Stimulated activated CD4-positive, alpha-beta T cell treated with anti-CD3 and anti-CD28 coated beads, Interleukin-1b, Interleukin-23, amount 100 ng/mL, for 48 hours (primary cell): ENCODE measurements around the gene ZFHX3.

Experiments used
- DNase-seq: peaks from one replicate; pipeline ENCODE4 v3.0.0-alpha.2; 2020

The ZFHX3 gene

DNA sequence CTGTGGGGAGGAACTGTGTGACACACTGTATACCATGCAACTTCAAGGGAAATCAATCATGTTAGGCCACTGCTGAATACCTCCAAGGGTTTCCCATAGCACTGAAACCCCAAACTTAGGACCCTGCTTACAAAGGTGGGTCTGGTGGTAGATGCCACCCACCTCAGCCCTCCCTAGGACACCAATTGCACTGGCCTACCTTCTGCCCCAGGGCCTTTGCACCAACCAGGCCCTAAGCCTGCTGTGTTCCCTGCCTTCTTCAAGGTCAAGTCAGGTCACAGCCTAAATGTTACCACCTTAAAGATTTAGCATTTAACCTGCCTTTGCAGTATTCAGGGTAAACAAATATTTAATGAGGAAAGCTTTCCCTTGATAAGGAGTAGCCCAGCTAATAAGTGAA, 185.8 kb downstream of the ZFHX3 start:
- no peak for DNase-seq

DNA sequence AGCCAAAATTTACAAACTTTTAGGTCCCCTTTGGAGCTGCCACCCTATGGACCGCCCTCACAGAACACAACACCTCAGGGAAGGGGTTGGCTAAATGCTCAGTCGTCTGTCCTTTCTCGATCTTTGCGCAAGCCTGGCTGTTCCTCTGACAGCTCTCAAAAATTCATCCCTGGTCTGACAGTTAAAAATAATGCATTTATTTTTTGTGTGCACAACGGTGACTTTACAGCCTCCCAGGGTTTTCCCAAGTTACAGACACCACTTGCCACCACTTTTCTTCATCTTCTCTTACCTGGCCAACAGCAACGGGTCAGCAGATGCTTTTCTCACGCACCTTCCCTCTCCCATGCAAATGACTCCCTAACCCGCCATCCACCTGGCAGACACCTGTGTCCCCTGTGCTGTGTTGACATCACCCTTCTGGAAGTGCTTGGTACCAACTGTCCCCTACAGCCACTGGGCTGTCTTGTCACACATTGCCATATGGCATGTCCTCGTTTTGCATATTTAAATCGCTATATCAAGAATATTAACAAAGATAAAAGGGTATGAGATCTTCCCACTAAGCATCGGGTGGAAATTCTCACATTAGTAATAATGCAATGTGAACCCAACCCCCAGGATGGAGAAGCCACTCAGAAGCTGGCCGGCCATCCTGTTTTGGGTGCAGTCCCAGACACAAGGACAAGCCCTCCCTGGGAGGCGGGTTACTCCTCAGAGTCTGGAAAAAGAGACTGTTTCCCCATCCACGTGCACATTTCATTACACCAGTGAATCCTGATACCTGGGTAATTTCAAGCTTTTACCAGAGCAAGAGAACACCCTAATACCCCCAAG, 187.0 kb downstream of the ZFHX3 start:
- DNase-seq, result no peak

DNA sequence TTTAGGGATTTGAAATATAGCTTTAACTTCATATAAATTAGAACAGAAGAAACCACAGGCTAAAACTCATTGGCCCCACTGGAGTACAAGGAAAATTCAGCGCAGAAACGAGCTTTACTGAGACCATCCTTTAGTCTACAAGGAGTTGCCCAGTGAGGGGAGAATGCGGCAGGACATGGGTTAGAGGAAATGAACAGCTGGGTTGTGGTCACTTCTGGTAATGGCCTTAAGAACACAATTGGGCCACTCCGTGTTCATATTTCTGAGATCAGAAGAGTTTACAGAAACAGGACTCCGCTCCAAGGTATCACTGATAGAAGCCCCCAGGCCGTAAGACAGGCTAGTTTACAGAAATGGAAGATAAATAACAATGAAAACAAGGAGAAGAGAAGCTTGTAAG, 188.3 kb downstream of the ZFHX3 start:
- no peak for DNase-seq

DNA sequence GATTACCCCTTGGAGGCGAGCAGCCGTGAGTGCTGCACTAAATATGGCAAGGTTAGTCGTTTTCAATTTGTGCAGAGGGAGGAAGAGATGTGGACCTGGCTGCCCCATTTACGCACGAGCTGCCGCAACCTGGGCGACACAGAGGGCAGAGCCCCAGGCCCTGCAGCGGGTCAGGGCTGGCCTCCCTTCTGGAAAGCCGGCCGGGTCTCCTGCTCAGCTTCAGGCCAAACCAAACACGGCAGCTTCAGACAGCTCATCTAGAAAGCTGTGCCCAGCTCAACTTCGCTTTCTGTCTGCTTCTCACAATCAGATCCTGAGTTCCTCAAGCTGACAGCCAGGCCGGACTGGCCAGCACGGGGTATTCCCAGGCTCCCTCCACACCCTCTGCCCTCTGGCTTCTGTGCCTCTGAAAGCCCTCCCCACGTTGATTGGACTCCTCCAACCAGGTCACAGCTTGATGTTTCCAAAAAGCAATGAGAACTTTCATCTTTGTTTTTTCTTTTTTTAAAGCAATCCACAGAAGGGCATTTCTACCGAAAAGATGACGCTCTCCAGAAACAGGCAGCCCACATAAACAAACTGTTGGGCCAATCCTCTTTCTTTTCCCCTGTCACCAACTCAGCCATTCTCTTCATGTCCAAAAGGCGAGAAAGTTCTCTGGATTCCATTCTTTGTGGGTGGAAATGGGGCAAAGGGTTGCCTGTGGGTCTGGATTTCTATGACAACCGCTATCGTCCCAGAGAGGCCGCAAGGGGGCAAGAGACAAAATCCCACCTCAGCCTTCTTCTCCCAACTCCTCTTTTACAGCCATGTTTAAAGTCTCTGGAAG, 189.0 kb downstream of the ZFHX3 start:
- DNase-seq, result no peak

DNA sequence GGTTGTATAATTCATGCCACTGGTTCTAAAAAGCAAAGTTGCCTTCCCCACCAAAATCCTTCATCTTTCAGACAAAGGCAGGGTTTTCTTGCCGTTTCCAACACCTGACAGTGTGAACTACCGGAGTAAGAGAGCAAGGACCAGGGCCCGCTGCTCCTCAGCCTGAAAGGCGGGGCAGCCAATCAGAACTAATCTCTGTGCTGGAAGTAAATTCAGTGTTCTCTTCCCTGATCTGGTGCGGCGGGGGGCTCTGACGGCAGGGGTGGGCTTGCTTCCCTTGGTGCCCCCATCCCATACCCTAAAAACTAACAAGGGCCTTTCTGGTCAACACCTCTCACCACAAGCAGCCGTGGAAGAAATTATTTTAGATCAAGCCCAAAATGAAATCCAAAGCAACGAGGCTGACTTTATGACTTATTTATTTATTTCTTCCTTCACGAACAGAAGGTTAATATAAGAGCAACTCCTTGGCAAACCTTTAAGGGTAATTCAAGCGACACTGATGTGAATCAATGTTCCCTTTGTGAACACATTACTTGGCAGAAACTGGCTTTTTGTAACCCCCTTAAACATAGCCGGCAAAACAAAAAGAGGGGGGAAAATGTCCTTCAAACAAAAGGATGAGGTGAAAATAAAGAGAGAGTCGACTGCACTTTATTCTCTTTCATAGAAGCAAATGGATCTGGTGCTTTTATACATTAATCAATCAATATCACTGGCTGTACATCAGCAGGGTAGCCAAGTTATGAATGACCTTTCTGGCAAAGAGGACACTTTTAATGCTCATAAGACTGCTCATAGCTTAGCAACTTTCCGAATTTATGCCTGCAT, 189.9 kb downstream of the ZFHX3 start:
- no peak for DNase-seq

DNA sequence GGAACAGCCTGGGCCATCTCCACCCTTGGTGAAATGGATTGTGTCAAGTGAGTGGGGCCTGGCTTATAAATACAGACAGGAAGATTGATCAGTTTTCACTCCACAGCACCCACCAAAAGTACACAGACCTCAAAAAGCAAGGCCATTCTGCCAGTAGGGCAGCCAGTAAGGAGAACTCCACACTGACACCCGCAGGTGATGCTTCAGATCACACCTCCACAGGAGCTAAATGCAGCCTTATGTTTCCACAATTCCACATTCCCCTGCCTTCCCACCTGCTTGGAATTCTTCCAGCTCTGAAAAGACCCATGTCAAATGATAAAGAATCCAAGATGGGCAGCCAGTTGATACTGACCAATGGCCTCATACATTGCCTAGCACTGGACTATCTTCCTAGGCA, 191.1 kb downstream of the ZFHX3 start:
- no peak for DNase-seq

DNA sequence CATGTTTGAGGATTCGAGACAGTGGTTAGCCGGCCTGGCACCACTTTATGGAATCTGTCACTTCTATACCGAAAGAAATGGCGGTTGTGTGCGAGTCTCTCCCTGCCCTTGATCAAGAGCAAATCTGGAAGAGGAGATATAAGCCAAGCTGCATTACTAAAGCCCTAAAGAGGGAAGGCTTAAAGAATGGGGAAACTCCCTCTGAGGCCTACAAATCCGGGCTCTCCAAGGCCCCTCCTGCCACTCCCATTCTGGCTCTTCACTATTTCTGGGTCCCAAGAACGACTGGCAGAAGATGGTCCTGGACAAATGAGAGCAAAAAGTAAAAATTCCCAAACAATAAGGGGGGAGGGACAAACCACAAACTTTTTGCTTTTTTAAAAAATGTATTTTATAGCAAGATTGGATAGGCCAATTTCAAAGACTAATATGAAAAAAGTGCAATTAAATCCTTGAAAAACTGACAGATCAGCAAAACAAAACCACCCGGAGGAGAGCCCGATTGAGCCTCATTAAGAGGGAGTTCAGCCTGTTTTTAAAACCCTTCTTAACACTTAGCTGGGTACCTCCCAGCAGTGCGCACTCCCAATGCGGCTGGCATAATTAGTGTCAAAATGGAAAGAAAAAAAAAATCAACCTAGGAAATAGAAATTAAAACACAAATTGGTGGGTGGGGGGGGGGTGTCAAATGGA, 193.5 kb downstream of the ZFHX3 start:
- DNase-seq, result no peak

DNA sequence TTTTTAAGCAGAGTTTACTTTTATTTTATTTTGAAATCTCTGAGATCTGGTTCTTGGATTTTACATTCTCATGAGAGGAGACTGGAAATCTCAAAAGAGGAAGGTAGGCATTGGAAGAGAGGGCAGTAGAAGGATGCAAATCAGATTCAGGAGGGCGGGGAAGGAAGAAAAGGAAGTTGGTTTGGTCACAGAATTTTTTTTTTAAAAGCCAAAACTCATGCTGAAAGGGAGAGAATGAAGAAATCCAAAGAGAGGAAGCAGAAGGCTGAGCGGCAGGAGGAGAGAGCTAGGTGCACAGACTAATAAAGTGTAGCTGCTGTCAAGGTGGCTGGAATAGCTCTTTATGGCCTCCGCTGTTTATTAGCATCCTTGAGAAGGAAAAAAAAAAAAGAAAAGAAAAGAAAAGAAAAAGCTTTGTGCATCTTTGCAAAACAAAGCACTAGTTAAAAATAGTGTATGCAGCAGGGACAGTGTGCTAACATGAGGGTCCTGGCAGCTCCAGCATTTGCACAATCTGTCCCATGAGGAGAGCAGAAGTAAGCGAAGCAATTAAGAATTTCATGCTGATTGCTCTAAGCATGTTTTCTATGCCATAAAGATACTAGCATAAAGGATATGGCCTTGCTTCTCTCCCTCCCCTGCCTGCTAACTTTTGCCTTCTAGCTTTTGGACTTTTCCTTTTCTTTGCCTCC, 194.2 kb downstream of the ZFHX3 start:
- no peak for DNase-seq

DNA sequence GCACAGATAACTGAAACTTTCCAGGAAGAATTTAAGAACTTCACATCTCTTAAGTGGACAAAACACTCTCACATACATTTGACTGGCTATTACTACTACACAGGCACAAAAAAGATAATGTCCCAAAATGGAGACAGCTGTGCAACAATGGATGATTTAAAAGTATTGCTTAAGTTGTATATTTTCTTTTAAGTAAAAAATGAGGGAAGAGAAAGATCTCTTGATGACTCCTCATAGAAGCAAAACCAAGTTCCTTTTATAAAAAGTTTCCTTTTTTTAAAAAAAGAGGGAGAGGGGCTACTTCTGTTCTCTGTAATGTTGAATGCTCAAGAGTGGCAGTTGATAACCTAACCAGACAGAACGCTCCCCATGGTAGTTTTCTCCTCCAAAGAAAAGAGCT, 195.5 kb downstream of the ZFHX3 start:
- no peak for DNase-seq

DNA sequence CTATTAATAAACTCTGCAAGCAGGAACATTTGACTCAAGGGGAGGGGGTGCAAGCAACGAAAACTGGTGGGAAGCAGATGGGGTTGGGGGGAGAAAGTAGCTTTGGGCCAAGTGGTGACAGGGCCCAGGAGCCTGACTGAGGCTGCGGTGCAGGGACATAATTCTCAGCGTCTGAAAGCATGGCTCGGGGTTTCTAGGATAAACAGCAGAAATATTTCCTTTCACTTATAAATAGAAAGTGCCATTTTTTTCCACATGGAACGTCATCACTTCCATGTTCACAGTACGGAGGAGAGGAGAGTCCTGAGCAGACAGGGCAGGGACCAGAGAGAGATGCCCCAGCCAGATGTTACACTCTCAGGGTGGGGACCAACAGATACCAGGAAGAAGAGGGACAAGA, 197.1 kb downstream of the ZFHX3 start:
- no peak for DNase-seq

DNA sequence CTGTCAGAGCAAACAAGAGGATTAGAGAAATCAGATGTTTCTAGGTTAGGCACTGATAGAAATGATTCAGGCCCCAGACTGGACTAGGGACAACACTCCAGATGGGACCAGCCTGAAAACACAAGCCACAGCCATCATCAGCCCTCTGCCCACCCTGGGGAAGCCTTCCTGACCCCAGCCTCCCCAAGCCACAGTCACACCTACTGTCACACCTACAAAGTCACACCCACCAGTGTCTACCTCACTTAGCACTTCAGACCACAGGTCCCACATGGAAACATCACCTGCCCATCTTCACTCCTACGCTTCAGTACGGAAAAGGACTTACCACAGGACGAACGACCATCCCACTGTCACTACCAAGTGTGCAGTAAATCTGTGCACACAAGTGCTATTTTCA, 197.9 kb downstream of the ZFHX3 start:
- no peak for DNase-seq

DNA sequence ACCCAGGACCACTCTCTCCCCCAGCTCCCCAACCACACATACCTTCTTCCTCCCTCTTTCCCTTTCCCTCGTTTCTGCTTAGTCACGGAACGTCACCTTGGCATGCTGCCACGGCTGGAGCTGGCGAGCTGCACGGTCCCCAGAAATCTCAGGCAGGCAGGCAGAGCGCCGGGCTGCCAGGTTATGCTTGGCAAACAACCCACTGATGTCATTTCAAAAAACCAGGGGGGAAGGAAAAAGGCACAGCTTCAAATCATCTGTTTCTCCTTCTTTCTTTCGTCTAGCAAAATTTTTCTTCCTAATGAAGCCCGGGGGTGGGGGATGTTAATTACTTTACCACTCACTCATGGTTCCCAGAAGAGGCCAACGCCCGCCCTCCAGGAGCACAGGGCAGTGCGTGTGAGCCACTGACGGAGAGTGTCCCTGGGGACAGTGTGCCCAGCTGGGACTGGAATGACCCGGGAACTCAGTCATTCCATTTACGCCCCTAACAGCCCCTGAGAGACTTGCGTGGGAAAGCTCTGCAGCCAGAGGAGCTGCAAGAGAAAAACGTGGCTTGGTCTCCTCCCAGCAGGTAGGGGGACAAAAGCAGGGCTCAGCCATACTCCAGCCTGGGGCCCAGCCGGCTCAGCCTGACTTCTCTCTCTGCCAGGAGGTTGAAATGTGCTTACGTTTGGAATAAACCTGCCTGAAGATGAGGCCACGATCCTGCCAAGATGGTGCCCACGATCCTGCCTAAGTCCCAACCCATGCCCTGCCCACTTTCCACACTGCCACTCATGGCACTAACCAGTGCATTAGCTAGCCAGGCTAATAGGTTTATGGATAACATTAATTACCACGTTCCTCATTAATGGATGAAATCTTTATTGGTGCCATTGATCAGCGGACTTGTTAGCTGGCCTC, 198.9 kb downstream of the ZFHX3 start:
- DNase-seq, result no peak

DNA sequence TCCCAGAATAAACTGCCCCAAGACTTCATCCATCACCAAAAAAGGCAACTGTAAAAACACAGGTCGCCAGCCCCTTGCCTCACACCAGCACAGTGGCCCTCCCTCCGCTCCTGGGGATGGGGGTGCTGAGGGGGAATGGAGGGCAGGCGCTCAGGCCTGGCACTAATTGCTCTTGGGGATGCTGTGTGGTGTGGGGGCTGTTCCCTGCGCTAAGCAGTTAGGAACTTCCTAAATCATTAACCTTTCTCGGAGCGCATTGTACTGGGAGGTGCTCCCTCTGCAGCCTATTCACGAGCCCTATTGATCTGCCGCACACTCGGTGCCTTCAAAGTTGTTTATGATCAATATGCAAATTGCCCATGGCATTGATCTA, 199.9 kb downstream of the ZFHX3 start:
- no peak for DNase-seq

DNA sequence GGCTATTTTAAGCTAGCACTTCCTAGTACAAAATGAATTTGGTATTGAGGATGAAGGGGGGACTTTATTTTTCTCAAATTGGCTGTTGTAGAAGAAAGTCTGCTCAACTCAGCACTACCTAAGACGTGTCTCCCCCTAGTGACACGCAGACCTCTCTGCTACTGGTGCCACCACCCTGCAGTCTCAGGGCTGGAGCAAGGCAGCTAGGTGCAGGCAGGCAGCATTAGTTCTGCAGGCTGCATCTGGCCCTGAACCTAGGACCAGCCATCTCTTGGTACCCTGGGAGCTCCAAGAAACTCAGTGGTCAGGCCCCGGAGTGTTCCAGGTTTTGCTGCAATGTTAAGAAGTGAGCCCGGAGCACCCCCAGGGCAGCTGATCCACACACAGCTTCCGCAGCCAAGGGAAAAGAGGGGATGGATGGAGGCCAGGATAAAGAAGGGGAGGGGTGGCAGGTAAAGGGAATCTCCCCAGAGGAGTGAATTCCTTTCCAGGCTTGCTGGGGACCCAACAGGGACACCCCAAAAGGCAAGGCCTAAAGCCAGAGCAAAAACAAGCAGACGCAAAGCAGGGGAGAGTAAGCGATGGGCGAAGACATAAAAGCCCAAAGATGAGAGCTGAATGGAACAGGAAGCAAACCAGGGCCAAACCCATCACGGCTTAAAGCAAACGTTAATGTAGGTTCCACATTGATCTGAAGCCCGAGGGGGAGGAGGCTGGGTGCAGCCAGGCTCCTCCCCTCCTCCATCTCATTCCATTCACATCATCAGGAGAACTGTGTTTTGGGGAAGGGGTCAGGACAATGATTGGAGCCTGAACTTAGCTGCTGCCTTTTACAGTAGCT, 200.5 kb downstream of the ZFHX3 start:
- DNase-seq, result no peak

DNA sequence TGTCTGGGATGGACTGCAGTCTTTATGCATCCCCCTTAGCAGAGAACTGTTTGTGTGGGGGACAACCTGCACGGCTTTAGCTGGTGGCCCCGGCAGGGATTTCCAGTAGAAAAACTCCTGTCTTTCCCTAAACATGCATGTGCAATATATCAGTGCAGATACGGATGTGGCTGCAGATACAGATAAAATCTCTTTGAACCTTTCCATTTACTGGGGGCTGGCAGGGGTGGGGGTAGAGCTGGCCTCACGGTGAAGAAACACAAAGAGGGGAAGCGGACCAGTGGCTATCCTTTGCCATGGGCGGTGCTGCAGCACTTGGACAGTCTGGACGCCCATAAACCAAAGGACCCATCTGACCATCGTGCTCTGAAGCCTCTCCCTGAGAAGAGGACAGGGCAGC, 201.3 kb downstream of the ZFHX3 start:
- DNase-seq, result no peak

DNA sequence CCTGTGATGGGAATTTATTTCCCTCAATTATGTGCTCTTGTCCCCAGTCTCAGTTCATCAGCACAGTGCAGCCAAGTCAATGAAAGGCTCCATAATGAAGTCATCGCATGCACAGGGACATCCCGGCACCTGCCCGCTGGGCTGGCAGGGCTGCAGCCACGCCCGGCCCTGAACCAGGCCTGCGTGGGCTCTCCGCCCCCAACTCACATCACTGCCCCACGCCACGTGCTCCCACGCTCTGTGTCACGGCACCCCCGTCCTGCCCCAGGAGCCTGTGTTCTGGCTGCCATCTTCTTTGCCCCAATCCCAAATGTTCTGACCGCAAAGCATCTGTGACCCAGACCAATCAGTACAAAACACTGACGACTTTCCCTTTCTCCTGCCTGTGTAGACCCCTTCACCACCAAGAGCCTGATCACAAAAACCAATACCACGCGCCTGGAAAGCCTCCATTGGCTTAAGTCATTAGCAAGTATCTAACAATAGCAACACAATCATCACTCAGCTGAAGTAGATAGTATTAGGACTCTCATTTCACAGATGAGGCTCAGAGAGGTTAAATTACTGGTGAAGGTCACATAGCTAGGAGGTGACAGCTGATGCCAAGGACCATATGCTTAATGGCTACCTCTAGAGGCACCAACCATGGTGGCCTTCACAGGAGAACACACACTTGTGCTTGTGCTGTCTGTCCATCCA, 202.5 kb downstream of the ZFHX3 start:
- no peak for DNase-seq

DNA sequence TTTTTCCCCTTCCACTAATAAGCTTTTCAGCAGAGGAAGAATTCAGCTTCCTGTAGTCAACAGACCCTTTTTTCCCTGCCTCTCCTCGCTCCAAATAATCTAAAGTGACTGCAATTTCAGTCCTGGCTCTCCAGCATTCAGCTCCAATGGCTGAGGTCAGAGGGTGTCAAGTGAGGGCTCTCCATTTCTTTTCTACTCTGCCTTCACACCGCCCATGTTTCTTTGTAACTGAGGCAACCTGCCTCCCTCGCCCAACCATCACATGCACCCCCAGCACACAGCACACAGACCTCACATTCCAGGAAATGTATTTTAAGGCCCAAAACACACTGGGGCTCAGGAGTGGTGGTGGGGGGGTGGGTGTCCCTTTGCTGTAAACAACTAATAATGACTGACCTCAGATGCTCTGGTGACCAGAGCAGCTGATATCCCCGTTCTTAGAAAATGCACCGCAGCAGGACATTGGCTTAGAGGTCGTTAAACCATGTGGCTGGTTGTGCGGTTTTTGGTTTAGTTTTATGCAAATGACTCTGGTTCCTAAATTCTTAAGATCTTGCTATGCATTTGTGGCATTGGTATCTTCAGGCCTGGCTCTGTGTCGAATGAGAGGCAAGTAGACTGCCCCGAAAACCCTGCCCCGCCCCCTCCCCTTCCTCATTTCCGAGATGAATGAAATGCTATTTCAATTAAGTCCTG, 203.6 kb downstream of the ZFHX3 start:
- no peak for DNase-seq

DNA sequence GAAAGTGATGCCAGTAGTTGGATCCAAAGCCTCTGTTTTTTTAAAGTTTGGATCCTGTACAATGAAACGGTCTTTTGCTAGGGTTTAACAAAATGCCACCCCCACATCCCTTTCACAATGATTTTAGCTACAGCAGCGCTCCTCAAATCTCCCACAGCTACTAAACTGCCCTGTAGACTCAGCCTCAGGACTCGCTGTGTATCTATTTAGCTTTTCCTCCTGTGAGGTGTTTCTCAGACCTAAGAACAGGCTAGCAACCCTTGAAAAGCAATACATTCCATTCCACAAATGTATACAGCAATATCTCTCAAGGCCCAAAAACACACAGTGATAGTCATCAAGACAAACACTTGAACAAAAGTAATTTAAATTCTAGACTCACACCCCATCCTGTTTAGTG, 206.4 kb downstream of the ZFHX3 start:
- DNase-seq, result no peak
